Activated CD4-positive, alpha-beta T cell treated with anti-CD3 and anti-CD28 coated beads, Interleukin-2, amount 50 U/mL, for 4 hours (primary cell): ENCODE measurements around the gene RNF166.

ENCODE experiments used
- DNase-seq, 2 experiments: peaks; one replicate each; pipeline ENCODE4 v3.0.0-alpha.2; 2020

RNF166 gene

GRCh38 chr16:88723507-88723887 is 17.3 kb upstream of the RNF166 start:
- no peak for DNase-seq

- no peak for DNase-seq
Measured at GRCh38 chr16:88722784-88723506, 16.7 kb upstream of the RNF166 start.

GRCh38 chr16:88721815-88722755 is 15.9 kb upstream of the RNF166 start:
- no peak for DNase-seq

GRCh38 chr16:88721236-88721635 is 15.0 kb upstream of the RNF166 start:
- DNase-seq, result no peak

GRCh38 chr16:88720396-88720970 is 14.3 kb upstream of the RNF166 start:
- DNase-seq, result no peak

GRCh38 chr16:88719933-88720296 is 13.7 kb upstream of the RNF166 start:
- no peak for DNase-seq

- DNase-seq, result no peak
Measured at GRCh38 chr16:88719267-88719932, 13.2 kb upstream of the RNF166 start.

- DNase-seq, result no peak
Measured at GRCh38 chr16:88718178-88718577, 12.0 kb upstream of the RNF166 start.

GRCh38 chr16:88716601-88717001 is 10.4 kb upstream of the RNF166 start:
- DNase-seq, result no peak

GRCh38 chr16:88716201-88716600 is 10.0 kb upstream of the RNF166 start:
- no peak for DNase-seq

GRCh38 chr16:88715312-88716190 is 9.3 kb upstream of the RNF166 start:
- no peak for DNase-seq

GRCh38 chr16:88714420-88715302 is 8.5 kb upstream of the RNF166 start:
- DNase-seq, result no peak

GRCh38 chr16:88713568-88714419 is 7.6 kb upstream of the RNF166 start:
- DNase-seq, result no peak

- no peak for DNase-seq
Measured at GRCh38 chr16:88713054-88713453, 6.8 kb upstream of the RNF166 start.

GRCh38 chr16:88712362-88712979 is 6.3 kb upstream of the RNF166 start:
- no peak for DNase-seq

- DNase-seq, result no peak
Measured at GRCh38 chr16:88711750-88712340, 5.6 kb upstream of the RNF166 start.

GRCh38 chr16:88710556-88710955 is 4.3 kb upstream of the RNF166 start:
- DNase-seq, result no peak

- no peak for DNase-seq
Measured at GRCh38 chr16:88706965-88707826, 988 bp upstream of the RNF166 start.
